ENCODE data around the gene DPP6. TPM values are rescaled to one million over a fixed set of nuclear protein-coding genes. Genes with fewer than 3 reads are reported as not detected.

The DPP6 gene
- total and polyA plus RNA-seq, 2 of the 8 experiments (the other 6 are each of a cell fraction or from before 2014, with no cell fraction given) = 4.7 to 6.8 TPM

GRCh38 chr7:154919344-154920225 is 867.4 kb downstream of the DPP6 start:
- ChIA-PET CTCF (ENCODE audit: partially characterized antibody) (interaction anchor here (2.2 to 3.7 kb wide), 2 partner anchors 8 to 33 kb away, joined by 10 to 26 read pairs; no protein-coding TSS in a partner anchor), POLR2A (ENCODE audit: partially characterized antibody) (no interaction called here)
- Histone ChIP-seq H3K18ac (ENCODE audit: extremely low read depth, low read length) (no peak overlapping the region), H2BK5ac (ENCODE audit: low read depth, low read length) (no peak overlapping the region), H3K14ac (ENCODE audit: insufficient read length) (no peak overlapping the region), H3K9me3 (ENCODE audit: insufficient read depth in 2 of 2, low read depth in 1 of 2, low read length in 1 of 2) (no peaks in the 10 kb centered on the region), H3K79me2 (ENCODE audit: control insufficient read depth in 1 of 2, insufficient read depth in 2 of 2, low read length in 2 of 2) (no peaks in the 10 kb centered on the region), H4K5ac (ENCODE audit: insufficient read length, low read depth, low read length) (no peak overlapping the region), H3K9ac (replicated peaks in 1 of 4; ENCODE audit: extremely low read depth in 1 of 4, low read depth in 3 of 4, low read length in 3 of 4) (no peak overlapping the region), H4K8ac (ENCODE audit: extremely low read depth, insufficient read depth, low read length) (no peak overlapping the region), H3K56ac (replicated peaks; ENCODE audit: insufficient read length, low read depth, low read length) (no peak overlapping the region), H2BK12ac (ENCODE audit: low read depth, low read length) (no peak overlapping the region), H3K4me1 (replicated peaks in 1 of 4; ENCODE audit: control insufficient read depth in 3 of 4, insufficient read depth in 4 of 4, low read length in 3 of 4) (no peaks in the 10 kb centered on the region; a peak in 1 of 7 replicates), H3K27me3 (replicated peaks in 1 of 4; ENCODE audit: control insufficient read depth in 3 of 4, extremely low read depth in 1 of 4, insufficient read depth in 3 of 4, low read length in 3 of 4) (peaks cover 0 to 3% (median 1%) of the 10 kb centered on the region in 4 experiments; a peak in 3 of 7 replicates), H3K27ac (ENCODE audit: low read depth, low read length) (no peak overlapping the region), H3K4me3 (ENCODE audit: extremely low read depth in 1 of 4, insufficient read depth in 2 of 4, low read depth in 3 of 4, low read length in 4 of 4) (no peak overlapping the region), H2AK5ac (ENCODE audit: low read depth, low read length) (no peak overlapping the region), H3K23ac (ENCODE audit: insufficient read length) (no peak overlapping the region), H4K91ac (replicated peaks; ENCODE audit: insufficient read length, low read length) (no peak overlapping the region), H2BK20ac (ENCODE audit: low read length) (no peak overlapping the region), H2AFZ (ENCODE audit: low read length) (no peak overlapping the region), H2BK120ac (replicated peaks; ENCODE audit: low read depth, low read length) (no peak overlapping the region), H3K4ac (replicated peaks; ENCODE audit: insufficient read length, low read depth, low read length) (no peak overlapping the region), H3K79me1 (ENCODE audit: low read depth, low read length) (no peaks in the 10 kb centered on the region), H3K4me2 (ENCODE audit: insufficient read depth in 1 of 2, low read depth in 2 of 2, low read length in 2 of 2) (no peak overlapping the region), H4K20me1 (replicated peaks in 1 of 2; ENCODE audit: control insufficient read depth in 1 of 2, insufficient read depth in 2 of 2, low read length in 2 of 2) (no peaks in the 10 kb centered on the region), H3K23me2 (ENCODE audit: low read depth, low read length) (no peaks in the 10 kb centered on the region), H3K36me3 (ENCODE audit: control insufficient read depth in 2 of 4, insufficient read depth in 4 of 4, low read length in 3 of 4) (no peaks in the 10 kb centered on the region), H2BK15ac (ENCODE audit: low read length) (no peak overlapping the region)
- FAIRE-seq (no peak), DNase-seq (ENCODE audit: low read depth in 1 of 2, low spot score in 2 of 2) (no peak)
- WGBS, 2 experiments (ENCODE audit: extremely low coverage in 1 of 2, insufficient coverage in 1 of 2, insufficient read length in 1 of 2, insufficient replicate concordance in 2 of 2, low coverage in 1 of 2, low lambda C conversion rate in 2 of 2, missing lambda C conversion rate in 1 of 2) = 82% methylated on average over 11 of the region's 11 CpGs; no CpG with 5 or more reads in 1 of the 2 experiments
- TF ChIP-seq POLR2AphosphoS5 (IDR thresholded peaks at IDR 0.05; ENCODE audit: low read depth, low read length) (no peak), CBX5 (IDR thresholded peaks at IDR 0.05; ENCODE audit: low read depth, low read length) (no peak), EP300 (IDR thresholded peaks at IDR 0.05; ENCODE audit: borderline replicate concordance in 1 of 2, low read depth in 2 of 2, low read length in 2 of 2) (no peak), JUND (IDR thresholded peaks at IDR 0.05; ENCODE audit: low read length) (no peak), SIRT6 (IDR thresholded peaks at IDR 0.05; ENCODE audit: low read length) (no peak), CEBPB (IDR thresholded peaks at IDR 0.05; ENCODE audit: low read depth, low read length) (no peak), RXRA (IDR thresholded peaks at IDR 0.05; ENCODE audit: insufficient read depth, low read depth, low read length) (no peak), BCL11A (IDR thresholded peaks at IDR 0.05; ENCODE audit: low read depth in 2 of 2, low read length in 2 of 2) (no peak), BRCA1 (IDR thresholded peaks at IDR 0.05; ENCODE audit: low read depth, low read length) (no peak), RFX5 (IDR thresholded peaks at IDR 0.05; ENCODE audit: borderline replicate concordance, low read depth, low read length) (no peak), SAP30 (IDR thresholded peaks at IDR 0.05; ENCODE audit: insufficient read depth, insufficient replicate concordance, low read length) (no peak), SP2 (IDR thresholded peaks at IDR 0.05; ENCODE audit: low read length) (no peak), RAD21 (IDR thresholded peaks at IDR 0.05 in 1 of 2, conservative IDR thresholded peaks at IDR 0.05 in 1 of 2; ENCODE audit: low read depth in 2 of 2, low read length in 2 of 2) (no peak)
